ENCODE data around the gene SMTN. TPM values are rescaled to one million over a fixed set of nuclear protein-coding genes. Genes with fewer than 3 reads are reported as not detected.

The SMTN gene
- total and polyA plus RNA-seq, 8 donors: 71.0 to 99.7 (median 88.2) TPM

- Histone ChIP-seq H3K27ac (no peak overlapping the region), H3K4me3 (peak overlapping the region; percentile 33 to 36)
Measured at GRCh38 chr22:31123292-31123602, 42.1 kb downstream of the SMTN start.

GRCh38 chr22:31124290-31124689 lies 43.2 kb downstream of the SMTN start:
- Histone ChIP-seq H3K9me3 (no peaks in the 10 kb centered on the region), H3K27ac (no peak overlapping the region), H3K4me3 (no peak overlapping the region), H3K36me3 (no peaks in the 10 kb centered on the region), H3K4me1 (peaks cover 3 to 12% of the 10 kb centered on the region in 2 donors), H3K27me3 (no peaks in the 10 kb centered on the region)
- DNase-seq (peak in 1 of 4 donors; percentile 37), ATAC-seq (no peak)
- no peak for TF ChIP-seq CTCF (IDR thresholded peaks at IDR 0.05)
- intact Hi-C loops (cut with DNase I): no loop called here

More at GRCh38 chr22:31123292-31123602, 42.1 kb downstream of the SMTN start:
- H3K9me3 ChIP-seq: no peaks in the 10 kb centered on the region
- intact Hi-C loops (cut with DNase I): no loop called here
- ATAC-seq (no peak), DNase-seq (no peak)
- H3K36me3 ChIP-seq: no peaks in the 10 kb centered on the region
- peaks cover 3 to 12% of the 10 kb centered on the region in 2 donors for H3K4me1 ChIP-seq
- no peak for TF ChIP-seq CTCF (IDR thresholded peaks at IDR 0.05)
- H3K27me3 ChIP-seq: no peaks in the 10 kb centered on the region

GRCh38 chr22:31124811-31125465 lies 43.8 kb downstream of the SMTN start:
- Histone ChIP-seq H3K4me3 (no peak overlapping the region), H3K27ac (no peak overlapping the region), H3K4me1 (peaks cover 3 to 12% of the 10 kb centered on the region in 2 donors), H3K36me3 (no peaks in the 10 kb centered on the region), H3K27me3 (no peaks in the 10 kb centered on the region), H3K9me3 (no peaks in the 10 kb centered on the region)
- intact Hi-C loops (cut with DNase I): no loop called here
- TF ChIP-seq CTCF (IDR thresholded peaks at IDR 0.05): no peak
- no peak for ATAC-seq
- DNase-seq: peak in 1 of 4 donors; percentile 71

- intact Hi-C loops (cut with DNase I): no loop called here
- DNase-seq: no peak
- no peaks in the 10 kb centered on the region for H3K27me3 ChIP-seq
- no peak for TF ChIP-seq CTCF (IDR thresholded peaks at IDR 0.05)
- H3K27ac ChIP-seq: no peak overlapping the region
- H3K36me3 ChIP-seq: no peaks in the 10 kb centered on the region
- H3K9me3 ChIP-seq: no peaks in the 10 kb centered on the region
- peaks cover 3 to 12% of the 10 kb centered on the region in 2 donors for H3K4me1 ChIP-seq
- ATAC-seq: no peak
- no peak overlapping the region for H3K4me3 ChIP-seq
Measured at GRCh38 chr22:31125521-31126117, 44.5 kb downstream of the SMTN start.

GRCh38 chr22:31126128-31126868 lies 45.2 kb downstream of the SMTN start:
- intact Hi-C loops (cut with DNase I): no loop called here
- Histone ChIP-seq H3K4me3 (no peak overlapping the region), H3K27ac (no peak overlapping the region), H3K27me3 (no peaks in the 10 kb centered on the region), H3K36me3 (no peaks in the 10 kb centered on the region), H3K4me1 (peaks cover 3 to 12% of the 10 kb centered on the region in 2 donors), H3K9me3 (no peaks in the 10 kb centered on the region)
- TF ChIP-seq CTCF (IDR thresholded peaks at IDR 0.05): no peak
- no peak for ATAC-seq
- DNase-seq: no peak

Data from left lung (tissue), 10 donors.